GM23248 (cell line): ENCODE measurements around the gene SPTBN5.

Source experiments
- EZH2 ChIP-seq: fragments of 200-600 bp; sonication (generic); IDR thresholded peaks from 2 replicates; pipeline ENCODE4 v1.6.1; 2018; ENCODE audit warnings: antibody characterized with exemption, mild to moderate bottlenecking; ENCODE audit not compliant: insufficient read depth, poor library complexity, severe bottlenecking
- EZH2phosphoT487 ChIP-seq: fragments of 200-600 bp; sonication (generic); IDR thresholded peaks from 2 replicates; pipeline ENCODE4 v1.6.1; 2018; ENCODE audit warnings: antibody characterized with exemption, moderate library complexity, mild to moderate bottlenecking, low read depth; ENCODE audit not compliant: insufficient read depth

DNA sequence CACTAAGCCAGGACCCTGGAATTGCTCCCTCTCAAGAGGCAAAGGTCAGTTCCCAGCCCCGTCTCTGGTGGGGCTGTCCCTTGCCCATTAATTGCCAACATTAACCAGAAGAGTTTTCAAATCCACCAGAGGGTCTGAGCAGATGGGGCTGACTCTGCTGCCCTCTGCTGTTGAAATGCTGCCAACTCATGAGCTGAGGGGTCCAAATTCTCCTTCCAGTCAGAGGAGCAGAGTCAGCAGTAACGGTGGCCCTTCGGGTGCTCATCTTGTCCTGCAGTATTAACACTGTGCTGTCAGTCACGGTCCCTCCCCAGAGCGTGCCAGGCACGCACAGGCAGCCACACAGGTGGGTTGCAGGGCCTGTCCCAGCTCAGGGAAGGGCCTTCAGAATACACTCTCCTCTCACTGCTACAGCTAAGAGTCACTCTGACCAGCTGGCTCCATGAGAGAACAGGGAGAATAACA is 10.7 kb upstream of the SPTBN5 start:
- TF ChIP-seq EZH2 (no peak), EZH2phosphoT487 (no peak)
